NAMALWA (cell line): ENCODE results near the gene KANK4.
"Not testable (repeated sequence)": the region's sequence is repeated elsewhere in the genome, so short reads cannot be mapped to it uniquely, and the experiment has no call there.

Experiments
- DNase-seq: peaks from one replicate; pipeline ENCODE4 v3.0.0-alpha.2; 2015; ENCODE audit warnings: low spot score

KANK4 gene

DNA sequence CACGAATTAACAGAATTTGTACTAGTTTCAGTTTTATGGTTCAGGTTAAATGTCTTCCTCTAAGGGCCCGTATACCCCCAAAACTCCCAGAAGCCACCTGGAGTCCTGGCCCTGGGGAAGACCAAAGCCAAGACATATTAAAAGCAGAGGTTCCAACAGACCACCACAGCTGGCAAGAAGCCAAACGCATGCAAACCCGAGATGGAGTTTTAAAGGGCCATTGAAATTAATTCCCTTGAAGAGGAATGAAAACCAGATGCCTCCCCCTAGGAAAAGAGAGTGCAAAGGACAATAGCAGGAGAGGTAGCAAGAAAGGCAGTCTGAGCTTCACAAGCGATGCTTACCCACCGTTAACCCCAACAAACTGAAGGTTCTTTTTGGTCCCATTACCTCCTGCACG, 48.1 kb downstream of the KANK4 start:
- no peak for DNase-seq

GRCh38 chr1:62269851-62270495, 49.3 kb downstream of the KANK4 start:
- no peak for DNase-seq

- DNase-seq: no peak
Observed at GRCh38 chr1:62269439-62269838, 49.8 kb downstream of the KANK4 start.

DNA sequence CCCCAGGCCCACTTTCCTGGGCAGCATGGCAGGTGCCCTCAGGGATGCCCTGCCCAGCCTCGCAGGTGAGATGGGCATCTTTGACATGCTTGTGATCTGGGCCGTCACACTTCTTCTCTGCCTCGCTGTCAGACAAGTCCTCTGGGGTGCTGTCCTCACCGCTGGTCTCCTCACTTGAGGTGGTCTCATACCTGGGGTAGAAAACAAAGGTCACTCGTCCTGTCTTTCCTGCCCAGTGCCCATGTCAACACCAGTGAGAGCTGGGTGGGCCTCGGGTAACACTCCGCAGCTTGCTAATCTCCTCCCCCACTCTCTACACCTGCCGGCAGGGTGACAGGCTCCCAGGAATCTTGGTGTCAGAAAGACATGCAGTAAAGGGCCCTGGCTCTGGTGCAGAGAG, 50.9 kb downstream of the KANK4 start:
- DNase-seq: no peak

DNA sequence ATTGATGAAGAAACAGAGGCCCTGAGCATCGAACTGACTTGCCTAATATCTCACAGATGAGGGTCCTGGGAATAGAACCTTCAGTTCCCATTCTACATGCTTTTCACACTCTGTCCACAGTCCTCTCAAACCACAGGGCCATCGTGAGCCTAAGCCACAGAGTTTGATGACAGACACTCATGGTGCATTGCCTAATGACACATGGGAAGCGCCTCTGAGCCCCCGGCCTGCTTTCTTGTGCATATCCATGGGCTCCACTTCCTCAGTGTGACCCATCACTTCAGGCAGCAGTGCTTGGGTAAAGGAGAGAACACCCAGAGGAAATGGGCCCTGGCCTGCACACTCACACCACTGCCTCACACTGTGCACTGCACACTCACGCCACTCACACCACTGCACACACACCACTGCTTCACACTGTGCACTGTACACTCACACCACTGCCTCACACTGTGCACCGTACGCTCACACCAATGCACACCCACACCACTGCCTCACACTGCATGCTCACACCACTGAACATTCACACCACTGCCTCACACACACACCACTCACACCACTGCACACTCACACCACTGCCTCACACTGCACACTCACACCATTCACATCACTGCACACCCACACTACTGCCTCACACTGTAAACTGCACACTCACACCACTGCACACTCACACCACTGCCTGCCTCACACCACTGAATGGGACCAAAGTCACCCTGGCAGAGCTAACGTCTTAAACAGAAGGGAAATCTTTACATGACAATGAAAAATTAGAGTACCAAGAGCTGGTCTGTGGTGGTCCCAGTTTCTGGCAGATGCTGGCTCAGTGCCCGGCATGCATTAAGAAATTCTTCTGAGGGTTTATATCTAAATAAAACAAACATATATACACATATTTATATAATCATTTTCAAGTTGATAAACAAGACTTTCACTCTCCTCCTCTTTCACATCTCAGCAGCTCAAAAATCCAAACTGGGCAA, 53.0 kb downstream of the KANK4 start:
- DNase-seq: no peak

GRCh38 chr1:62263814-62264353, 55.4 kb downstream of the KANK4 start:
- DNase-seq: no peak

- no peak for DNase-seq
Observed at GRCh38 chr1:62263006-62263813, 56.0 kb downstream of the KANK4 start.

DNA sequence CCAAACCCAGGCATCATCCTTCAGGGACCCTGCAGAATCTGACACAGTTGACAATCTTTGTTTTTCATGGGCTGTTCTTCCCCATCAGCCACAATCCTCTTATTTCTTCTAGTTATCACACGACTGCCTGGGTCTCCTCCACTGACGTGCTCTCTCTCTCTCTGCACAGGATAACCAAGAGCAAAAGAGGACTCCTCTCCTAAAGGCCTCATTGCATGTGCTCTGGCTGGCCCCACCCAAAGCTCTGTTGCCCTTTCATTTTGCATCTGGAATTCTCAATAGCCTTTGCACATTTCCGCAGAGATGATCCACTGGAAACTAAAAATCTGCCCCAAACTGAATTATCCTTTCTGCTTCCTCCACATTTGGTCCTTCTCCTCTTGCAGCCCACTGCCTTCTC, 58.5 kb downstream of the KANK4 start:
- DNase-seq: no peak

GRCh38 chr1:62259551-62259950, 59.7 kb downstream of the KANK4 start:
- no peak for DNase-seq

DNA sequence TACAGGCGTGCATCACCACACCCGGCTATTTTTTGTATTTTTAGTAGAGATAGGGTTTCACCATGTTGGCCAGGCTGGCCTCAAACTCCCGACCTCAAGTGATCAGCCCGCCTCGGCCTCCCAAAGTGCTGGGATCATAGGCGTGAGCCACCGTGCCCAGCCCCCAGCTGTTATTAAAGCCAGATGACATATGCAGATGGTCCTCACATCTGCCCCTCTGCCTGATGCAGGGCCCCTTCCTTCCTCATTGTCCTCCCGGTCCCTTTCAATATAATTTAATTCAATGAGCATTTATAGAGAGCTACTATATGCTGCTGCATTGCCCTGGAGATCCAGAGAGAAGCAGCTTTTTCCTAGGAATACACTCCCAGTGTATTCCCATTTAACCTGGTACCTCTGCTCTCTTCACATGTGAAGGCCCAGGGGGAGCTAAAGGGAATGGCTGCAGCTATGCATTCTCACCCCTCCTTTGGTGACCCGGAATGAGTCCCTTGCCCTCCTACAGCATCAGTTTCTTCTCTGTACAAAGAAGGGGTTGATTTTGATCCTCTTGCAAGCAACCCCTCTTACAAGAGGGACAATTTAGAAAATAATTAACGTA, 69.0 kb downstream of the KANK4 start:
- no peak for DNase-seq

- no peak for DNase-seq
Observed at GRCh38 chr1:62247391-62248168, 71.7 kb downstream of the KANK4 start.

- DNase-seq: no peak
Observed at GRCh38 chr1:62245201-62245600, 74.0 kb downstream of the KANK4 start.

GRCh38 chr1:62244380-62244779, 74.9 kb downstream of the KANK4 start:
- not testable (repeated sequence) for DNase-seq

- DNase-seq: no peak
Observed at GRCh38 chr1:62241371-62242131, 77.7 kb downstream of the KANK4 start.

DNA sequence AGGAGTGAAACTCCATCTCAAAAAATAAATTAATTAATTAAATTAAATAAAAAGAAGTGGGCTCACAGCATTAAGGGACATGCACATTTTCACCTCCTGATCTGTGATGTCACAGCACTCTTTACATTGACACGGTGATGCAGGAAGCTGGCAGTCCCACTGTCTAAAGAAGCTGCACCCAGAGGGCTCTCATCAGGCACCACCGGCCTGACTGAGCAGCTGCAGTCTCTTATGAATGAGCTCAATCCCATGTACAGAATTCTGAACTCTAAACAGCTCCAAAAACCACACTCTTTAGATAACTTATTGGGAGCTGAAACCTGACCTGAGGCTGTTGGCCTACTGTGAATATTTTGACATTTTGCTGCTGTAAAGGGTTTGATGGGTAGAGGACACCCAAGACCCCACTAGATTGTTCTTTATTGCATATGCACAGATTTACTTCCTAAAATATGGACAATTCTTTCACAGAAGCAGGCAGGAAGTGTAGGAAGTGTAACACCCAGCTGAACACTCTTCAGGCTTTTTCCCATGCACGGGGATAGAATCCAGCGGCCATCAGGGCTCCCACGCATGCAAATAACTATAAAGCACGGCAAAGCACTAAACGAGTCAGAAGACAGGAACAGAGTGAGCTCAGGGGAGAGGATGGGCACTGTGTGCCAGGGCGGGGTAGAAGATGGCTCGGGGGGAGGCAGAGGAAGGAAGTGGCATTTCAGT, 78.4 kb downstream of the KANK4 start:
- DNase-seq: no peak

- DNase-seq: not testable (repeated sequence)
Observed at GRCh38 chr1:62239652-62240403, 79.4 kb downstream of the KANK4 start.

GRCh38 chr1:62238507-62238906, 80.7 kb downstream of the KANK4 start:
- no peak for DNase-seq

DNA sequence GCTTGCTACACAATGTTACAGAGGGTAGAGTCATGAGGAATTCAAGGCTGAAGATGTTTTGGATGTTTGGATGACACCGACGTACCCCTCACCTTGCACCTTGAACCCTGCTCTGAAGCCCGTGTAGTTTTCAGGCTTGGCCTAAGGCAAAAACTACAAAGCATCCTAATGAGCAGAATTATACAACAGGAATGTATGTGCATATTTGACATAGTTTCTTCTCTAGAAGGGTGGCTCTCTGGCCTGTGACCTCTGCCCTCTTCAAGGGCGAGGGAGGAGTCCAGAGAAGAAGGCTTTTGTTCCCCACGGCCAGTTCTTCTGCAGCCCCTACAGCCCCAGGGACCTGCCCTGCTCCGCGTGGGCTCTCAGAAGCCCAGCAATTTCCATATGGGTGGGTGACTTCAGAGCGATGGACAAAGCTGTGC, 81.3 kb downstream of the KANK4 start:
- DNase-seq: no peak

DNA sequence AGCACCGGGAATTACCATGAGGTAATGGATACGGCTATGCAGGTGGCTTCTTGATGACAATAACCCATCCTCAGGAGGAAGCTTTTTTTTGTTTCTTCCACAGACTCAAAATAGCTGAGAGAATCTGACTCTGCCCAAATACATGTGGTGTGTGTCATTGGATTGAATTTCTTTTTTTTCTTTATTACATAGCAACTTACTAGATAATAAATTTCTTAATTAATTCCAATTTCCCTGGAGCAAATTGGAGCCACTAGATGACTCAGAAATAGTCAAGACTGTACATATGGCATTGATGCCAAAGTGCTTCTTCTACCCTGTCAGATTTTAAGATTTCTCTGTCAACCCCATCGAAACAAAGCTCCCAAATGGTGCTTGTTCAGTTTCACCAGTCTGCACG, 81.9 kb downstream of the KANK4 start:
- no peak for DNase-seq
